Suprapubic skin (tissue), 3 donors: ENCODE results near the gene SEMA5A.

Experiments used
- EP300 ChIP-seq: sonication (generic); formaldehyde crosslinking; IDR thresholded peaks from one replicate; pipeline ENCODE4 v1.6.1; 2017; ENCODE audit warnings: antibody characterized with exemption
- POLR2A ChIP-seq, 2 donors: fragments of 450-650 bp; IDR thresholded peaks; one replicate each; pipeline ENCODE4 v1.6.1; 2017; ENCODE audit warnings: antibody characterized with exemption in 2 of 2, mild to moderate bottlenecking in 2 of 2, moderate library complexity in 2 of 2
- TF ChIP-seq, protein P1 (sequence below), 2 donors: fragments of 200-600 bp in 1 of 2; fragments of 450-650 bp in 1 of 2; sonication (generic) in 1 of 2; IDR thresholded peaks; one replicate each; pipeline ENCODE4 v1.5.1; 2016 to 2019; ENCODE audit warnings: antibody characterized with exemption in 2 of 2, mild to moderate bottlenecking in 1 of 2, moderate library complexity in 1 of 2

DNA sequence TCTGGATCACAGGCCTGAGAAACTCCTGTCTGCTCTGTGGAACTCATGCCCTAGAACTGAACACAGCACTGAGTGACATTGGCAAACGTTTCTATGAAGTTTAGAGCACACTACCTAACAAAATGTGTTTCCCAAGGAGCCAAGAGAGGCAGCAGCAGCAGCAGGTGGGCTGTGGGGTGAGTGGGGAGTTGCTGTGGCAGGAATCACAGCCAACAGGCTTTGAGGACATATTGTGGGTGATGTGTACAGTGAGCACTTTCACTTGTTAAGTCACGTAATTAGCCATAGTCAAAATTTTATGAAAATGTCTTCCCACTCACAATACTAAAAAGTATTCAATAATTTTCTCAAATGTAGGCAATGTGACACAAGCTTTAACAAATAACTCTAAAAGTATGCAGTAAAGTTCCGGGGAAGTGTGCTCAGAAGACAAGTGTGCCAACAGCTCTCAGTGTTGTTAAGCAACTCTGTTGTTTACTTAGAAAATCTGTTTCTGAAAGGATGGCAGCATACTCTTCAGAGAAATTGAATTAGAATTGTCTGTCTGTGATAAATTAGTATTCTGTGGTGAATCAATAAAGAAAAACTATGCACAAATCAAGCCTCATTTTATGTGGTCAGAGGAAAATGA is 482.1 kb downstream of the SEMA5A start:
- TF ChIP-seq EP300: no peak
- TF ChIP-seq, protein P1, sequence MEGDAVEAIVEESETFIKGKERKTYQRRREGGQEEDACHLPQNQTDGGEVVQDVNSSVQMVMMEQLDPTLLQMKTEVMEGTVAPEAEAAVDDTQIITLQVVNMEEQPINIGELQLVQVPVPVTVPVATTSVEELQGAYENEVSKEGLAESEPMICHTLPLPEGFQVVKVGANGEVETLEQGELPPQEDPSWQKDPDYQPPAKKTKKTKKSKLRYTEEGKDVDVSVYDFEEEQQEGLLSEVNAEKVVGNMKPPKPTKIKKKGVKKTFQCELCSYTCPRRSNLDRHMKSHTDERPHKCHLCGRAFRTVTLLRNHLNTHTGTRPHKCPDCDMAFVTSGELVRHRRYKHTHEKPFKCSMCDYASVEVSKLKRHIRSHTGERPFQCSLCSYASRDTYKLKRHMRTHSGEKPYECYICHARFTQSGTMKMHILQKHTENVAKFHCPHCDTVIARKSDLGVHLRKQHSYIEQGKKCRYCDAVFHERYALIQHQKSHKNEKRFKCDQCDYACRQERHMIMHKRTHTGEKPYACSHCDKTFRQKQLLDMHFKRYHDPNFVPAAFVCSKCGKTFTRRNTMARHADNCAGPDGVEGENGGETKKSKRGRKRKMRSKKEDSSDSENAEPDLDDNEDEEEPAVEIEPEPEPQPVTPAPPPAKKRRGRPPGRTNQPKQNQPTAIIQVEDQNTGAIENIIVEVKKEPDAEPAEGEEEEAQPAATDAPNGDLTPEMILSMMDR (IDR thresholded peaks at IDR 0.05): no peak
- no peak for TF ChIP-seq POLR2A (IDR thresholded peaks at IDR 0.05)
